ENCODE results near the gene MCEMP1.
A peak's percentile ranks its signal among the peaks of the same experiment; 100 is the strongest.
"Not testable (repeated sequence)": the region's sequence is repeated elsewhere in the genome, so short reads cannot be mapped to it uniquely, and the experiment has no call there.

The MCEMP1 gene

GRCh38 chr19:7642295-7643030 is 34.4 kb upstream of the MCEMP1 start:
- Histone ChIP-seq H3K27me3 (no peaks in the 10 kb centered on the region), H3K4me1 (ENCODE audit: control insufficient read depth in 1 of 2, insufficient read depth in 1 of 2, low read depth in 1 of 2, low read length in 1 of 2) (peaks cover 66 to 69% of the 10 kb centered on the region in 2 experiments), H3K4me3 (ENCODE audit: low read depth in 1 of 2, low read length in 1 of 2) (no peak overlapping the region), H3K36me3 (peaks cover 85% of the 10 kb centered on the region), H3K27ac (peak overlapping the region; percentile 78), H3K9me3 (no peaks in the 10 kb centered on the region)
- TF ChIP-seq CTCF (IDR thresholded peaks at IDR 0.05): no peak

GRCh38 chr19:7643031-7643415 is 33.9 kb upstream of the MCEMP1 start:
- H3K36me3 ChIP-seq: peaks cover 90% of the 10 kb centered on the region
- no peak overlapping the region for H3K4me3 ChIP-seq (ENCODE audit: low read depth in 1 of 2, low read length in 1 of 2)
- peaks cover 62 to 64% of the 10 kb centered on the region in 2 experiments for H3K4me1 ChIP-seq (ENCODE audit: control insufficient read depth in 1 of 2, insufficient read depth in 1 of 2, low read depth in 1 of 2, low read length in 1 of 2)
- H3K9me3 ChIP-seq: no peaks in the 10 kb centered on the region
- no peaks in the 10 kb centered on the region for H3K27me3 ChIP-seq
- H3K27ac ChIP-seq: peak overlapping the region; percentile 78
- TF ChIP-seq CTCF (IDR thresholded peaks at IDR 0.05): no peak

GRCh38 chr19:7643629-7644549 is 33.0 kb upstream of the MCEMP1 start:
- Histone ChIP-seq H3K27ac (peak overlapping the region; percentile 78), H3K4me1 (ENCODE audit: control insufficient read depth in 1 of 2, insufficient read depth in 1 of 2, low read depth in 1 of 2, low read length in 1 of 2) (peaks cover 54 to 55% of the 10 kb centered on the region in 2 experiments), H3K36me3 (peaks cover 93% of the 10 kb centered on the region)
- not testable (repeated sequence) for H3K9me3 ChIP-seq; H3K27me3 ChIP-seq; H3K4me3 ChIP-seq (ENCODE audit: low read depth in 1 of 2, low read length in 1 of 2)

- Histone ChIP-seq H3K9me3 (no peaks in the 10 kb centered on the region), H3K27me3 (no peaks in the 10 kb centered on the region), H3K27ac (peak overlapping the region; percentile 78), H3K36me3 (peaks cover 87% of the 10 kb centered on the region), H3K4me1 (ENCODE audit: control insufficient read depth in 1 of 2, insufficient read depth in 1 of 2, low read depth in 1 of 2, low read length in 1 of 2) (peaks cover 47 to 49% of the 10 kb centered on the region in 2 experiments), H3K4me3 (ENCODE audit: low read depth in 1 of 2, low read length in 1 of 2) (no peak overlapping the region)
- TF ChIP-seq CTCF (IDR thresholded peaks at IDR 0.05): no peak
Measured at GRCh38 chr19:7644550-7644877, 32.4 kb upstream of the MCEMP1 start.

- peaks cover 41 to 43% of the 10 kb centered on the region in 2 experiments for H3K4me1 ChIP-seq (ENCODE audit: control insufficient read depth in 1 of 2, insufficient read depth in 1 of 2, low read depth in 1 of 2, low read length in 1 of 2)
- no peaks in the 10 kb centered on the region for H3K27me3 ChIP-seq
- peak overlapping the region; percentile 28 to 51 for H3K4me3 ChIP-seq (ENCODE audit: low read depth in 1 of 2, low read length in 1 of 2)
- H3K9me3 ChIP-seq: no peaks in the 10 kb centered on the region
- TF ChIP-seq CTCF (IDR thresholded peaks at IDR 0.05): no peak
- peaks cover 80% of the 10 kb centered on the region for H3K36me3 ChIP-seq
- peak overlapping the region; percentile 78 for H3K27ac ChIP-seq
Measured at GRCh38 chr19:7645163-7645562, 31.7 kb upstream of the MCEMP1 start.

Data from neutrophil (primary cell).